ENCODE measurements around the gene DISP3.

DISP3 gene

GRCh38 chr1:11486231-11487009 is 7.5 kb downstream of the DISP3 start:
- no peaks in the 10 kb centered on the region for H3K4me1 ChIP-seq (ENCODE audit: control insufficient read depth in 1 of 2, insufficient read depth in 1 of 2, low read depth in 1 of 2, low read length in 1 of 2)
- peaks cover 44% of the 10 kb centered on the region for H3K27me3 ChIP-seq
- TF ChIP-seq, protein P1, sequence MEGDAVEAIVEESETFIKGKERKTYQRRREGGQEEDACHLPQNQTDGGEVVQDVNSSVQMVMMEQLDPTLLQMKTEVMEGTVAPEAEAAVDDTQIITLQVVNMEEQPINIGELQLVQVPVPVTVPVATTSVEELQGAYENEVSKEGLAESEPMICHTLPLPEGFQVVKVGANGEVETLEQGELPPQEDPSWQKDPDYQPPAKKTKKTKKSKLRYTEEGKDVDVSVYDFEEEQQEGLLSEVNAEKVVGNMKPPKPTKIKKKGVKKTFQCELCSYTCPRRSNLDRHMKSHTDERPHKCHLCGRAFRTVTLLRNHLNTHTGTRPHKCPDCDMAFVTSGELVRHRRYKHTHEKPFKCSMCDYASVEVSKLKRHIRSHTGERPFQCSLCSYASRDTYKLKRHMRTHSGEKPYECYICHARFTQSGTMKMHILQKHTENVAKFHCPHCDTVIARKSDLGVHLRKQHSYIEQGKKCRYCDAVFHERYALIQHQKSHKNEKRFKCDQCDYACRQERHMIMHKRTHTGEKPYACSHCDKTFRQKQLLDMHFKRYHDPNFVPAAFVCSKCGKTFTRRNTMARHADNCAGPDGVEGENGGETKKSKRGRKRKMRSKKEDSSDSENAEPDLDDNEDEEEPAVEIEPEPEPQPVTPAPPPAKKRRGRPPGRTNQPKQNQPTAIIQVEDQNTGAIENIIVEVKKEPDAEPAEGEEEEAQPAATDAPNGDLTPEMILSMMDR (IDR thresholded peaks at IDR 0.05): no peak
- no peaks in the 10 kb centered on the region for H3K36me3 ChIP-seq
- H3K9me3 ChIP-seq: no peaks in the 10 kb centered on the region
- H3K27ac ChIP-seq: no peak overlapping the region
- no peak overlapping the region for H3K4me3 ChIP-seq (ENCODE audit: low read depth in 1 of 2, low read length in 1 of 2)

DNA sequence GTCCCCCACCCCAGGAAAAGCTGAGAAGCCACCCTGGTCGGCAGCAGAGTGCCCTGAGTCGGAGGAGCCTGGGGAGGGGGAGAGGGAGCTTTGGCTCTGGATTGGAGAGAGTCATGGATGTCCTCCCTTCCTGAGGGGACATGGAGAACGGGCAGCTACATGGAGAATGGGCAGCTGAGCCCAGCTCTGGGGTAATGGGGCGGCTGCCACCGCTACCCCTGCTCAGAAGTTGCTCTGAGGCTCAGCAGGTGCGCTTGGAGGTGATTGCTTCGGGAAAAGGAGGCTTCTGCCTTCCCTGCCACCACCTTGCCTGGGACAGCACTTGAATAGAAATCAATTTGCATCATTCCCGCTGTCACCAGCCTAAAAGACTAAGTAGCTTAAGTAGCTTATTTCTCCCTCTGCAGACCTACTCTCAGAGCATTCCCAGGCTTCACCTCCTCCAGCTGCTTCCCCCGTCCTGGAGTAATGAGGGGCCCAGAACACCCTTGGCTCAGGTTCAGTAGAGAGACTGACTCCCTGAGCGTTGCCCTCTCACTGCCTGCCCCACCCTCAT is 8.3 kb downstream of the DISP3 start:
- H3K9me3 ChIP-seq: no peaks in the 10 kb centered on the region
- TF ChIP-seq, protein P1 (IDR thresholded peaks at IDR 0.05): no peak
- no peaks in the 10 kb centered on the region for H3K4me1 ChIP-seq (ENCODE audit: control insufficient read depth in 1 of 2, insufficient read depth in 1 of 2, low read depth in 1 of 2, low read length in 1 of 2)
- peaks cover 35% of the 10 kb centered on the region for H3K27me3 ChIP-seq
- H3K36me3 ChIP-seq: no peaks in the 10 kb centered on the region
- H3K4me3 ChIP-seq (ENCODE audit: low read depth in 1 of 2, low read length in 1 of 2): no peak overlapping the region
- H3K27ac ChIP-seq: no peak overlapping the region

- Histone ChIP-seq H3K27me3 (peaks cover 26% of the 10 kb centered on the region), H3K9me3 (no peaks in the 10 kb centered on the region), H3K36me3 (no peaks in the 10 kb centered on the region), H3K4me1 (ENCODE audit: control insufficient read depth in 1 of 2, insufficient read depth in 1 of 2, low read depth in 1 of 2, low read length in 1 of 2) (no peaks in the 10 kb centered on the region), H3K4me3 (ENCODE audit: low read depth in 1 of 2, low read length in 1 of 2) (no peak overlapping the region), H3K27ac (no peak overlapping the region)
- TF ChIP-seq, protein P1 (IDR thresholded peaks at IDR 0.05): no peak
Observed at GRCh38 chr1:11488201-11488770, 9.3 kb downstream of the DISP3 start.

- no peak overlapping the region for H3K4me3 ChIP-seq (ENCODE audit: low read depth in 1 of 2, low read length in 1 of 2)
- no peaks in the 10 kb centered on the region for H3K9me3 ChIP-seq
- H3K36me3 ChIP-seq: no peaks in the 10 kb centered on the region
- TF ChIP-seq, protein P1 (IDR thresholded peaks at IDR 0.05): no peak
- H3K27ac ChIP-seq: no peak overlapping the region
- H3K4me1 ChIP-seq (ENCODE audit: control insufficient read depth in 1 of 2, insufficient read depth in 1 of 2, low read depth in 1 of 2, low read length in 1 of 2): no peaks in the 10 kb centered on the region
- peaks cover 26% of the 10 kb centered on the region for H3K27me3 ChIP-seq
Observed at GRCh38 chr1:11488966-11489625, 10.1 kb downstream of the DISP3 start.

DNA sequence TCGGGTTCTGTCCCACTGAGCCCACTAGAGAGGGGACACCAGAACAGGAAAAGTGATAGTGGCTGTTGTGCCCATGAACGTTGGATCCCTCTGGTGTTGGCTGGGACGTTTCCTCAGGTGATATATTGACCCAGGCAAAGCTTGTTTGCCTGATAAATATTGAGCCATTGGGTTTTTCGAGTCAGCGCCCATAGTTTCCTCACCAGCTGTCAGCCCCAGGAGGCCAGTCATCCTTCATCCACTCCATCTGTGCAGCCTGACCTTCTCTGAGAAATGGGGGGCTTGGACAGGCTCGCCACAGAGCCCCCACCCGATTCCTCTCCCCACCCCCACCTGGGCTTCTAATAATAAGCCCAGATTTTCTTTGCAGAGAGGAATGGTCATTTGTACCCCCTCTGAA is 13.3 kb downstream of the DISP3 start:
- H3K27me3 ChIP-seq: peaks cover 6% of the 10 kb centered on the region
- H3K9me3 ChIP-seq: no peaks in the 10 kb centered on the region
- H3K4me1 ChIP-seq (ENCODE audit: control insufficient read depth in 1 of 2, insufficient read depth in 1 of 2, low read depth in 1 of 2, low read length in 1 of 2): no peaks in the 10 kb centered on the region
- H3K27ac ChIP-seq: no peak overlapping the region
- TF ChIP-seq, protein P1 (IDR thresholded peaks at IDR 0.05): no peak
- no peak overlapping the region for H3K4me3 ChIP-seq (ENCODE audit: low read depth in 1 of 2, low read length in 1 of 2)
- H3K36me3 ChIP-seq: no peaks in the 10 kb centered on the region

Data from neutrophil (primary cell).